Hepatocyte (in vitro differentiated cells): Measurements from ENCODE around the gene DSCAML1.

Experiments
- CTCF ChIP-seq: fragments of 200-600 bp; sonication (generic); IDR thresholded peaks from 2 replicates; pipeline ENCODE4 v1.5.1; 2016; ENCODE audit warnings: antibody characterized with exemption, mild to moderate bottlenecking; ENCODE audit not compliant: poor library complexity
- EZH2 ChIP-seq: fragments of 200-600 bp; sonication (generic); IDR thresholded peaks from 2 replicates; pipeline ENCODE4 v1.6.1; 2016; ENCODE audit warnings: antibody characterized with exemption, mild to moderate bottlenecking, borderline replicate concordance
- EZH2phosphoT487 ChIP-seq: fragments of 200-600 bp; sonication (generic); IDR thresholded peaks from one replicate; pipeline ENCODE4 v1.6.1; 2018; ENCODE audit warnings: antibody characterized with exemption, mild to moderate bottlenecking, low read depth, moderate library complexity; ENCODE audit not compliant: unreplicated experiment, severe bottlenecking

- TF ChIP-seq CTCF, result no peak
- TF ChIP-seq EZH2phosphoT487, result no peak
- no peak for TF ChIP-seq EZH2
These were observed 40.8 kb upstream of the DSCAML1 start for GRCh38 chr11:117837791-117838190.
